NK-92 (cell line): ENCODE measurements around the gene CHST15.
"Not testable (repeated sequence)": the region's sequence is repeated elsewhere in the genome, so short reads cannot be mapped to it uniquely, and the experiment has no call there.

Source experiments
- DNase-seq: peaks from one replicate; lab custom pipeline; 2025; ENCODE audit not compliant: unreplicated experiment; lab: John Stamatoyannopoulos, UW

CHST15 gene

GRCh38 chr10:124047427-124048152 lies 45.8 kb downstream of the CHST15 start:
- no peak for DNase-seq

DNA sequence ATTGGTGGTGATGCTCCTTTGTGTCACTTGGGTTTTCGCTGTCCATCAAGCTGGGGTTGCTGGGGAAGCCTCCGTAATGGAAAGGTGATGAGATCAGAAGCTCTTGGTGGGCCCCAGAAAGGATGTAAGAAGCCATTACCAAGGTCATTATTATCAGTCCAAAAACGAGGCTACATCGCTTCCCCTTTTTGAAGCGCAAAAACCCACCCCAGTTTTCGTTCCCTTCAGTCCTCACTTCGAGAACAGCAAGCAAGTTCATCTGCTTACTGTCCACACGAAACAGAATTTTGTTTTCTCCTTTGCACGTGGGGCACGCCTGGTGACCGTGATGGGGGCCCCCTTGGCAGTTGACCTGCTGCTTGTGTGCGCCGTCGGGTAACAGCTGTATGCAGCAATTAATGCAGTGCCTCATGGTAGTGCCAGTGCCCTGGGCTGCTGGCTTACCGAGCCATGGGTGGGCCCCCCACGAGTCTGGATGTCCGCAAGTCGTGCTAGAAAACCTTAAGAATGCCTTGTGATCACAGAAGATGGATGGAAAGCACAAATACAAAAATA lies 47.5 kb downstream of the CHST15 start:
- DNase-seq, result no peak

- DNase-seq, result no peak
Measured at GRCh38 chr10:124045276-124045675, 48.1 kb downstream of the CHST15 start.

DNA sequence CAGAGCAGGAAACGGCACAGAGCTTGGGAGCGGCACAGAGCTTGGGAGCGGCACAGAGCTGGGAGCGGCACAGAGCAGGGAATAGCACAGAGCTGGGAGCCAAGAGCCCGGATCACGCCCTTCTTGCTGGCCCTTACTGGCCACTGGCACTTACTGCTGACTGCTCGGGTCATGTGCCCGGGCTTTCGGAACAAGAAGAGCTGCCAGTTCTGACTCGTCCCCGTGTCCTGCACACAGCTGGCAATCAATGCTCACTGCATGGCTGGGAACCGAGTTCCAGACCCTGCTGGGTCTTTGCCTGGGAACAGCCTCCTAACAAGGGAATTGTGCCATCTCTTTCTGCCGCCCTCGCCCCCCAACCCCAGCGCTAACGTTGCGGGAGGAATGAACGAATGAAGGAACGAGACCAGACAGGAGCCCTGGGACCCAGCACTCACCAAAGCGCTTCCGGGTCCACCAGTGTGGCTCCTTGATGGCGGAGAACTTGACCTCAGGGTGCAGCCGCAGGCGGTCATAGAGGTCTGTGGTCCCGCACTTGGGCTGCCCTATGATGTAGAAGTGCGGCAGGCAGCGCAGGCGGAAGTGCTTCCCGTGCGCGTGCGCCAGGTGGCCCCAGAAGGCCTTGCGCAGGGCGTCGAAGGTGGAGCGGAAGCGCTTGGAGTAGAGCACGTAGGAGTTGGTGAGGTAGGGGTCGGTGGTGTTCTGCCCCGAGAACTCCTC lies 49.1 kb downstream of the CHST15 start:
- DNase-seq, result no peak

- DNase-seq, result no peak
Measured at GRCh38 chr10:124043310-124044142, 49.9 kb downstream of the CHST15 start.

GRCh38 chr10:124042656-124043309 lies 50.6 kb downstream of the CHST15 start:
- DNase-seq, result no peak

DNA sequence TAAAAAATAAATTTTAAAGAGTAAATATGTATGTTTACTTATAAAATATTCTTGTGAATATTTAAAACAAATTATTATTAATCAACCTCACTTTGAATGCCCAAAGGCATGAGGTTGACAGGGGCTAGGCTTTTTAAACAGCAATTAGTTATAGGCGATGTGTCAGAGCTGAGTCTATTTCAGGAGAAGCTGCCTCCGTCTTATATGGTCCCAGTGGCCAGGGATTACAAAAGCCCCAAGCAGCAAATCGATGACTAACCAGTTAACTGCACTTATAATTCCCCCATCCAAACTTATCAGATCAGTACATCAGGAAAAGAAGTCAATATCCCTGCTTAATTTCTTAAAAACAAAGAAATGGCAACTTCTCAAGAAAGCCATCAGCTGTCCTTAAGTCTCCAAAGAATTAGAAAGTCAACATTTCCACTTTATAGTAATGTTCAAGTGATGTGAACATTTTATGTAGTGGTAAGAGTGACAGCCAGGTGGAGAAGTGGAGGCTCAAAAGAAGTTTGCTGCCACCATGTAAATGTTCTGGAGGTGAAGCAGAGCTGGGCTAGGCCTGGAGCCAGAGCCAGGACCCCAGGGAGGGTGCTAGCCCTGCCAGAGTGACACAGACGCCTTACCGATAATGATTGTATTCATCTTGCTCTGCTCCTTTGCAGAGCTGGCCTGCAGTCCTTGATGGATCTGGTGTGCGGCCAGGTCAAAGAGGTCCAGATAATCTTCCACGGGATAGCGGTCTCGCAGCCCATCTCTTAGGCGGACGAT lies 51.5 kb downstream of the CHST15 start:
- DNase-seq, result no peak

DNA sequence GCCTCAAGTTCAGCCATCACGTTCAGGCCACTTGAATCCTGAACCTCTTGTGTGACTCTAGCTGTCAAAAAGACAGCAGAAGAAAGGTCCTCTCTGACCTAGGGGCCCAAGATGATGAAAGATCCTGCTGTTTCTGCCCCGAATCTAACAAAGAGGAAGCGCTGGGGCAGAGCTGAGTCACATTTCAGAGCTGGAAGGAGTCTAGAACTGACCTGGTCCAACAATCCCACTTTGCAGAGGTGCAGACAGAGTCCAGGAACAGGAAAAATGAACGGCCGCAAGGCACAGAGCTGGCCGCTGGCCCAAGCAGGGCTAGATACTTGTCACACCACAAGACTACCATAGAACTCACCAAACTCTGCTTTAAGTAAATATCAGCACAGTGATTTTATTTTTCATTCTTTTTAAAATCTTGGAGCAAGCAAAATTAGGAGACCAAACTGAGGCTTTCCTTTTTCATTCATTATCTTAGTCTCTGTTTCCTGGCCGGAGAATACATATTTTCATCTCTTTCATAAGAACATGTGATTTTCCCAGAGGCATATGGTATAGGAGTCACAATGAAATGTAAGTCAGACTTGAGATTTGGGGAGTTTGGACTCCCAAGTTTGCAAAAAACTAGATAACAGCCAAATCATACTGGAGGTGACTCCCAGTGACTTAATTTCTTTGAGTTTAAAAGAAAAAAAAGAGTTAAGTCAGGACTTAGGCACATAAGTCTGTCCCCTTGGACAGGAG lies 52.8 kb downstream of the CHST15 start:
- DNase-seq, result no peak

- DNase-seq, result no peak
Measured at GRCh38 chr10:124039483-124040013, 53.9 kb downstream of the CHST15 start.

- DNase-seq, result no peak
Measured at GRCh38 chr10:124037784-124038183, 55.6 kb downstream of the CHST15 start.

DNA sequence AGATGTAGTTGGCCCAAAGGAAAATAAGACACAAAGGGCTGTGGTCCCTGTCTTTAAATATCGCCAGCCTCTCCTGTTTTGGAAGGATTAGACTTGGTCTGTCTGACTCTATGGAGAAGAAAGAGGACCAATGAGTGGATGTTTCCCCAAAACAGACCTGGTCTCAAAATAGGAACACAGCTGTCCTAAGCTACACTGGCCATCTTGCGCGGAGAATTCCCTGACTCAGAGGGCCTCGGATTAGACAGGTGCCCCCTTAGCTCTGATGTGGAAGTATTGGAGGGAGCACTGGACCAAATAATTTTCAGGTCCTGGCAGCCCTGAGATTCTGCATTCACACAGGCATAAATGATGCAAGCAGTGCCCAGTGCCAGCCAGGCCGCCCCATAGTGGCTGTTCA lies 56.1 kb downstream of the CHST15 start:
- no peak for DNase-seq

- no peak for DNase-seq
Measured at GRCh38 chr10:124036746-124037145, 56.7 kb downstream of the CHST15 start.

DNA sequence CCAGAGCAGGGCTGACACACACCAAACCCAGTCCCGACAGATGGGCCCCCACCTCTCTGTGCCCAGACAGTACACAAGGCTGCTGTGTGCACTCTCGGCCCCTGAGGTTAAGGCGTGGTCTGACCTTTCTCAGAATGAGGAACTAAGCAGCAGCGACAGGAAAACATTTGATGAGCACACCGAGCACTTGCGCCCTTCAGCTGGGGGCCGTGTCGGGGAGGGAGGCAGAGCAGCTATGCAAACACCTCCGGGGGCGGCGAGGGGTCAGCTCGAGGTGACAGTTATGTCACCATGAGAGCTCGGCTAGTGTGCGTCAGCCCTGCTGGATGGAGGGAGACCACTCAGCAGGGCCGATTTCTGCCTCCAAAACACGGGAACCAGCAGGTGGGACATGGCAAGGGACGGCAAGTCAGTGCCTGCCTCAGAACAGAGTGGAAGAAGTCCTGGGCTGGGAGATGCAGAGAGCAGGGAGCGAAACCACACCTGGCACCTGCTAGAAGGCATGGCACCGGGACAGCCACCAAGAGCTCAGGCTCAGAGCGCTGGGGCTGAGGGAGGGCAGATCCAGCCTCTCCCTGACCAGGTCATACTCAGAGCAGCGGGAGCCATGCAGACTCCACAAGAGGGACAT lies 57.4 kb downstream of the CHST15 start:
- no peak for DNase-seq

- DNase-seq, result no peak
Measured at GRCh38 chr10:124035306-124035927, 58.0 kb downstream of the CHST15 start.

DNA sequence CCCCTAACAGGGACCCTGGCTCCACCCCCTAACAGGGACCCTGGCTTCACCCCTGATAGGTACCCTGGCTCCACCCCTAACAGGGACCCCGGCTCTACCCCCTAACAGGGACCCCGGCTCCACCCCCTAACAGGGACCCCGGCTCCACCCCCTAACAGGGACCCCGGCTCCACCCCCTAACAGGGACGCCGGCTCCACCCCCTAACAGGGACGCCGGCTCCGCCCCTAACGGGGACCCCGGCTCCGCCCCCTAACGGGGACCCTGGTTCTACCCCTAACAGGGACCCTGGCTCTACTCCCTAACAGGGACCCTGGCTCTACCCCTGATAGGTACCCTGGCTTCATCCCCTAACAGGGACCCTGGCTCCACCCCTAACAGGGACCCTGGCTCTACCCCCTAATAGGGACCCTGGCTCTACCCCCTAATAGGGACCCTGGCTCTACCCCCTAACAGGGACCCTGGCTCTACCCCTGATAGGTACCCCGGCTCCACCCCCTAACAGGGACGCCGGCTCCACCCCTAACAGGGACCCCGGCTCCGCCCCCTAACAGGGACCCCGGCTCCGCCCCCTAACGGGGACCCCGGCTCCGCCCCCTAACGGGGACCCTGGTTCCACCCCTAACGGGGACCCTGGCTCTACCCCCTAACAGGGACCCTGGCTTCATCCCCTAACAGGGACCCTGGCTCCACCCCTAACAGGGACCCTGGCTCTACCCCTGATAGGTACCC lies 58.7 kb downstream of the CHST15 start:
- not testable (repeated sequence) for DNase-seq

DNA sequence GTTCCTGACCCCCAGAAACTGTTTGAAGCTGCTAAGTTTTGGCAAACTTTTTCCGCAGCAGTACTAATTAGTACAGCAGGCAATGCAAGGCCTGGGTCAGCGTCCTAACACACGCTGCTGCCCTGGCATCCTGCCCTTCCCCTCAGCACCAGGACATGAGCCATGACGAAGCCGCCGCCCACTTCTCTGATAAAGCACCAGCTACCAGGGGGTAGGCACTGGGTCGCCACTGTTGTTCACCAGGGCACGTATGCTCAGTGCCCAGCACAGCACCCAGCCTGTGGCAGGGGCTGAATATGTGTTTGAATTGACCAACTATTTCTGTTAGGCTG lies 59.5 kb downstream of the CHST15 start:
- DNase-seq, result no peak

DNA sequence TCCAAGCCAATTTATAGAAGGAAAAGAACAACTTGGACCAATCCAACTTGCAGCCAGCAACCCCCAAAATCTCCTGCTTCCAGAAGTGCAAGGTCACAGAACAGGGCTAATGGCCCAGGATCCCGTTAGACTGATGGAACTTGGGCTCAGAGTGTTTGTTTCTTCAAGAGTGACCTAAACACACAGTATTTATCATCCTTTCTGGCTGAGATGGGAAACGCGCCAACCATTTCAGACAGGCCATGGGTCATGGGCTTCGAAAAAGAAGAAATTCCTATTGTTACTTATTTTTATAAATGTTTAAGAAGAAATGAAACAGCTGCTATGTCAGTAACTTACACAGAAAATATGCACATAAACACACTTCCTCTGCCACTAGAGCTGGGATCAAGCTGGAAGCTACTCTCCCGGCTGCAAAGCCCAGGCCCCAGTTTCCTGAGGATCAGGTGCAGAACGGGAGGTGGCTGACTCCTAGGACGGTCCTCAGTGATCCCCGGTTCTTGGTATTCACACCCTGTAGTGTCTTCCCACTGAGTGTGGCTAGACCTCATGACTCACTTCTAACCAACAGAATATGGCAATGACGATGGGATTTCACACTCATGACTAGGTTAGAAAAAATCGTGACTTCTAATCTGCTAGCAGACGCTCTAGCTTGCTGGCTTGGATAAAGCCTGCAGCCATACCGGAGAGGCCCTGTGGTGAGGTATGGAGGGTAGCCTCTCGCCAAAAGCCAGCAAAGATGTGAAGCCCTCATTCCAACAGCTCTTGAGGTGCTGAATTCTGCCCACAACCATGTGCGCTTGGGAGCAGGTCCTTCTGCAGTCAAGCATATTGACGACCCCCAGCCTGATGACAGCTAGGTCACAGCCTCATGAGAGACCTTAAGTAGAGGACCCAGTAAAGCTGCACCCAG lies 60.2 kb downstream of the CHST15 start:
- no peak for DNase-seq
